ENCODE results near the gene NKIRAS1.

The NKIRAS1 gene

DNA sequence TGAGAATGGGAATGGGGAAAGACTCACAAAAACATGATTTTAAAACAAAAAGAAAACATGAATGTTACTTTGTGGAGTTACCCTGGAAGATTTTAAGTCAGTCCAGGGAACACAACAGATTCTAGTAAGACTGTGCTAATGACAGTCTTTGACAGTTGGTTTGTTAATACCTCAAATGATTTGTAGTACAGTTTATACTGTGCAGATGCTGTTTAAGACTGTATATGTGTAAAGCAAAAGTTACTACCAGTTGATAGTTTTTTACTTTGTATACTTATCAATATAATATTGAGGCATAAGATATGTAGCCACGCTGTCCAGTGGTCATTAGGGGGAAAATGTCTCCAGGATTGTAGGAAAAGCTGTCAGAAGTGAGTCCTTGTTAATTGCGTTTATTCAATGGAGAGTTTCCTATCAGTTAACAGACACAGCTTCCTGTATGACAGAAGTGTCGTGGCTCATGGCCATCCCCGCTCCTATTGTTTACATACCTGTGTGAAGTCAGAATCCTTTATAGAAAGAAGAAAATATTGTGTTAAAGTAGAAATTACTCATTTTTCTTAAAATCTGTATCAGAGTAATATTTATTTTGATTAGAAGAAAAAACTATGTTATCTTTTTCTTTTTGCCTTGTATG is 36.0 kb downstream of the NKIRAS1 start:
- Histone ChIP-seq H3K4me2 (ENCODE audit: low read length) (no peak overlapping the region), H3K4me1 (ENCODE audit: low read length) (no peaks in the 10 kb centered on the region), H4K20me1 (ENCODE audit: insufficient read depth, low read length) (peaks cover 52% of the 10 kb centered on the region), H3K9me3 (ENCODE audit: insufficient read depth, low read length) (no peaks in the 10 kb centered on the region), H3K9ac (ENCODE audit: low read length) (no peak overlapping the region), H3K4me3 (ENCODE audit: low read length) (no peak overlapping the region), H3K27ac (ENCODE audit: low read length) (no peak overlapping the region), H2AFZ (ENCODE audit: low read depth, low read length) (no peak overlapping the region), H3K36me3 (replicated peaks; ENCODE audit: low read depth, low read length) (peaks cover 4% of the 10 kb centered on the region), H3K79me2 (ENCODE audit: low read length) (peaks cover 23% of the 10 kb centered on the region), H3K27me3 (ENCODE audit: low read depth, low read length) (no peaks in the 10 kb centered on the region)
- no peak for TF ChIP-seq EZH2phosphoT487 (IDR thresholded peaks at IDR 0.05; ENCODE audit: low read depth)
- TF ChIP-seq, protein P1, sequence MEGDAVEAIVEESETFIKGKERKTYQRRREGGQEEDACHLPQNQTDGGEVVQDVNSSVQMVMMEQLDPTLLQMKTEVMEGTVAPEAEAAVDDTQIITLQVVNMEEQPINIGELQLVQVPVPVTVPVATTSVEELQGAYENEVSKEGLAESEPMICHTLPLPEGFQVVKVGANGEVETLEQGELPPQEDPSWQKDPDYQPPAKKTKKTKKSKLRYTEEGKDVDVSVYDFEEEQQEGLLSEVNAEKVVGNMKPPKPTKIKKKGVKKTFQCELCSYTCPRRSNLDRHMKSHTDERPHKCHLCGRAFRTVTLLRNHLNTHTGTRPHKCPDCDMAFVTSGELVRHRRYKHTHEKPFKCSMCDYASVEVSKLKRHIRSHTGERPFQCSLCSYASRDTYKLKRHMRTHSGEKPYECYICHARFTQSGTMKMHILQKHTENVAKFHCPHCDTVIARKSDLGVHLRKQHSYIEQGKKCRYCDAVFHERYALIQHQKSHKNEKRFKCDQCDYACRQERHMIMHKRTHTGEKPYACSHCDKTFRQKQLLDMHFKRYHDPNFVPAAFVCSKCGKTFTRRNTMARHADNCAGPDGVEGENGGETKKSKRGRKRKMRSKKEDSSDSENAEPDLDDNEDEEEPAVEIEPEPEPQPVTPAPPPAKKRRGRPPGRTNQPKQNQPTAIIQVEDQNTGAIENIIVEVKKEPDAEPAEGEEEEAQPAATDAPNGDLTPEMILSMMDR (IDR thresholded peaks at IDR 0.05; ENCODE audit: low read depth, low read length) = no peak

DNA sequence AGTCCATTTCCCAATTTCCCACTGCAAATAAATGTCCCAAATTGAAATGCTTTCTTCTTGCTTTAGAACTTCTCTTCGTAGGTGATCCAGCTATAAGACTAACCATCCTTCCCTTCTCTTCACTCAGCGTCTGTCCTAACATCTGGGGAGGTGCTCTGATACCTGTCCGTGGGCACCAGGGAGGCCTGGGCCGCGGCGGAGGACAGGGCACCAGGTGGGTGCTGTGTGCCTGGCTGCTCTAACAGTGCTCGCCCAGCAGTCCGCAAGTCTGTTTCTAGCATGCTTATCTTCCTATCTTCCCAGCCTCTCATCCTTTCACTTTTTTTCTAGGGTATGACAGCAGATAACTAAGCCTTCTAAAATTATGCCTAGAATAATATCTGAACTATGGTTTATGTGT is 37.3 kb downstream of the NKIRAS1 start:
- Histone ChIP-seq H3K79me2 (ENCODE audit: low read length) (peaks cover 27% of the 10 kb centered on the region), H3K4me3 (ENCODE audit: low read length) (no peak overlapping the region), H3K27me3 (ENCODE audit: low read depth, low read length) (no peaks in the 10 kb centered on the region), H3K27ac (ENCODE audit: low read length) (no peak overlapping the region), H3K9me3 (ENCODE audit: insufficient read depth, low read length) (no peaks in the 10 kb centered on the region), H4K20me1 (ENCODE audit: insufficient read depth, low read length) (peaks cover 53% of the 10 kb centered on the region), H3K9ac (ENCODE audit: low read length) (no peak overlapping the region), H3K4me1 (ENCODE audit: low read length) (no peaks in the 10 kb centered on the region), H2AFZ (ENCODE audit: low read depth, low read length) (no peak overlapping the region), H3K36me3 (replicated peaks; ENCODE audit: low read depth, low read length) (peaks cover 4% of the 10 kb centered on the region), H3K4me2 (ENCODE audit: low read length) (no peak overlapping the region)
- TF ChIP-seq, protein P1 (IDR thresholded peaks at IDR 0.05; ENCODE audit: low read depth, low read length) = no peak
- no peak for TF ChIP-seq EZH2phosphoT487 (IDR thresholded peaks at IDR 0.05; ENCODE audit: low read depth)

DNA sequence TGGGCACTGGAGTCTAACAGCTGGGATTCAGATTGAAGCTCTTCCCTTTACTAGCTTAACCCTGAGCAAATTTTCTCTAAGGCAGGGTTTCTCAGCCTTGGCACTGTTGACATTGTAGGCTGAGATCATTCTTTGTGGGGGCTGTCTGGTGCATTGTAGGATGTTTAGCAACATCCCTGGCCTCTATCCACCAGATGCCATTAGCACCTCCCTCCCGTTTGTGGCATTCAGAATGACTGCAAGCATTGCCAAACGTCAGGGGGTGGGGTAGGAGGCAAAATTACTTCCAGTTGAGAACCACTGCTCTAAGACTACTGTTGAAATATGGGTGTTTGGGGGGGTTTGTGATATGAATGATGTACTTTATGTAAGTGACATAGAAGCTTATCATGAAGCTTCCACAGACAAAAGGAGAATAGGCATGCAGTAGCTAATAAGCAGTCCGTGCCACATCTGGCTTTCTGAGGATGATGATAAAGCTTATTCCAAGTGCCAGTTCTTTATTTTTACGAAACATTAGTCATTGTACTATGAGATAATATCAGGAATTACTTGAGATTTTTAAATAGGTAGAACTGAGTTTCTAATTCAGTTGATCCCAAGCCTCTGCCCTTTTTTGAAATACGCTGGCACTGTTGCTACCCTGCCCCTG is 39.3 kb downstream of the NKIRAS1 start:
- no peak overlapping the region for H3K9ac ChIP-seq (ENCODE audit: low read length)
- H3K36me3 ChIP-seq (replicated peaks; ENCODE audit: low read depth, low read length) = peaks cover 4% of the 10 kb centered on the region
- H3K4me1 ChIP-seq (ENCODE audit: low read length) = no peaks in the 10 kb centered on the region
- H3K4me2 ChIP-seq (ENCODE audit: low read length) = no peak overlapping the region
- no peaks in the 10 kb centered on the region for H3K9me3 ChIP-seq (ENCODE audit: insufficient read depth, low read length)
- H3K27me3 ChIP-seq (ENCODE audit: low read depth, low read length) = no peaks in the 10 kb centered on the region
- no peak for TF ChIP-seq EZH2phosphoT487 (IDR thresholded peaks at IDR 0.05; ENCODE audit: low read depth)
- TF ChIP-seq, protein P1 (IDR thresholded peaks at IDR 0.05; ENCODE audit: low read depth, low read length) = no peak
- peaks cover 30% of the 10 kb centered on the region for H3K79me2 ChIP-seq (ENCODE audit: low read length)
- peaks cover 54% of the 10 kb centered on the region for H4K20me1 ChIP-seq (ENCODE audit: insufficient read depth, low read length)
- H3K27ac ChIP-seq (ENCODE audit: low read length) = no peak overlapping the region
- no peak overlapping the region for H2AFZ ChIP-seq (ENCODE audit: low read depth, low read length)
- H3K4me3 ChIP-seq (ENCODE audit: low read length) = no peak overlapping the region

DNA sequence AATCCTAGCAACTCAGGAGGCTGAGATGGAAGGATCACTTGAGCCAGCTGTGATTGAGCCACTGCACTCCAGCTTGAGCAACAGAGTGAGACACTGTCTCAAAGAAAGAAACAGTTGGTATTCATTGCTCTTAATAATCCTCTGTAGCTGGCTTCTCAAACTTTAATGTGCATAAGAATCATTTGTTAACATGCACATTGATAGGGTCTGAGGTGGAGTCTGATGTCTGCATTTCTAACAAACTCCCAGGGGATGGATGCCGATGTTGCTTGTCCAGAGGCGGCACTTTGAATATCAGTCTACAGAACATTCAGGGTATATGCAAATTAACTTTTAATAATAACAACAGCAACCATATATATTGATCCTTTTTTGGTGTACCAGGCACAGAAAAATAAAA is 39.9 kb downstream of the NKIRAS1 start:
- Histone ChIP-seq H3K4me3 (ENCODE audit: low read length) (no peak overlapping the region), H3K4me2 (ENCODE audit: low read length) (no peak overlapping the region), H2AFZ (ENCODE audit: low read depth, low read length) (no peak overlapping the region), H3K36me3 (replicated peaks; ENCODE audit: low read depth, low read length) (peaks cover 4% of the 10 kb centered on the region), H3K27me3 (ENCODE audit: low read depth, low read length) (no peaks in the 10 kb centered on the region), H3K27ac (ENCODE audit: low read length) (no peak overlapping the region), H3K79me2 (ENCODE audit: low read length) (peaks cover 30% of the 10 kb centered on the region), H3K9me3 (ENCODE audit: insufficient read depth, low read length) (no peaks in the 10 kb centered on the region), H3K4me1 (ENCODE audit: low read length) (no peaks in the 10 kb centered on the region), H3K9ac (ENCODE audit: low read length) (no peak overlapping the region), H4K20me1 (ENCODE audit: insufficient read depth, low read length) (peaks cover 54% of the 10 kb centered on the region)
- TF ChIP-seq EZH2phosphoT487 (IDR thresholded peaks at IDR 0.05; ENCODE audit: low read depth) = no peak
- TF ChIP-seq, protein P1 (IDR thresholded peaks at IDR 0.05; ENCODE audit: low read depth, low read length) = no peak
